Measurements from ENCODE around the gene KRTAP10-7. TPM values are rescaled to one million over a fixed set of nuclear protein-coding genes. Genes with fewer than 3 reads are reported as not detected.

KRTAP10-7 gene
- polyA plus RNA-seq, 3 donors, result not detected

DNA sequence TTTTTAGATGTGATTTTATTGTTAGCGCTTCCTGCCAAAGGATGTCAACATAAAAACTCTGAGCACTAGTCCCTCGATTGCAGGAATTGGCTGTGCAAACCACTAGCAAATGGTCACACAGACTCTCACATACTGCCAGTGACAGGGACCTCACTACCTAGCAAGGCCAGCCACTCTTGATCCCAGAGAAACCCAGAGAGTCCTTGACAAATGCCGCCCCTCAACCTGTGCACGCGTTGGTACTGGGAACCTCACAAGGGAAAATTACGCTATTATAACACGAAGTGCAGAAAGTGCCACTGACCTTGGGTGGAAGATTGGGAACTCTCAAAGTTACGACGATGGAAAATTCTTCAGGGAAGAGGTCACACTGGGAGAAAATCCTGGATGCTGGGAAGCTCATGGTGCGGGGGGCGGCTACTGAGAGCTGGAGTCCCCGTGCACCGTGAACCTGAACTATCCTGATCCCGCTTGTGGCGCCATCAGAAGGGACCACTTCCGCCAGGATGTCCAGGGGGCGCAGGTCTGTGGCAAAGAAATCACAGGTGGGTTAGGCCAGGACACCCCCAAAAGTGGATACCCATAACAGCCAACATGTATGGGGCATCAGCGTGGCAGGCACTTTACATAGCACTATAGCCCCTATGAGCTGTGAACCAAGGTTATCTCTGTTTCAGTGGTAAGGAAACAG lies 32.8 kb upstream of the KRTAP10-7 start:
- Mint-ChIP-seq H3K4me1 (peaks cover 11% of the 10 kb centered on the region), H3K4me3 (no peak overlapping the region), H3K27me3 (ENCODE audit: low read depth in 3 of 3) (peaks cover 4 to 5% (median 5%) of the 10 kb centered on the region in 3 donors), H3K9me3 (peaks cover 4 to 20% (median 13%) of the 10 kb centered on the region in 7 donors), H3K27ac (peak overlapping the region in 2 of 7 donors; percentile 66 to 74), H3K36me3 (no peaks in the 10 kb centered on the region)
- H3K27ac ChIP-seq (ENCODE audit: low read depth in 1 of 2, low read length in 2 of 2), result no peak overlapping the region
- H3K4me3 ChIP-seq (replicated peaks in 1 of 3; ENCODE audit: low read depth in 2 of 3, low read length in 3 of 3), result no peak overlapping the region
- H3K36me3 ChIP-seq (replicated peaks in 1 of 2; ENCODE audit: control insufficient read depth in 1 of 2, insufficient read depth in 2 of 2, low read length in 2 of 2), result no peaks in the 10 kb centered on the region
- H3K4me1 ChIP-seq (ENCODE audit: control insufficient read depth in 1 of 2, insufficient read depth in 2 of 2, low read length in 2 of 2), result peaks cover 0 to 4% of the 10 kb centered on the region in 2 donors
- DNase-seq, result no peak
- intact Hi-C loops (cut with micrococcal nuclease), result no loop called here
- 95% methylated on average over 15 of the region's 18 CpGs for WGBS (ENCODE audit: insufficient coverage)
- no peaks in the 10 kb centered on the region for H4K20me1 ChIP-seq (ENCODE audit: insufficient read depth, low read length)
- no peak overlapping the region for H3K9ac ChIP-seq (ENCODE audit: insufficient read depth, low read length, poor library complexity, severe bottlenecking)
- no peak overlapping the region for H2AFZ ChIP-seq (ENCODE audit: insufficient read depth, low read depth, low read length, poor library complexity, severe bottlenecking)
- TF ChIP-seq, protein P1, sequence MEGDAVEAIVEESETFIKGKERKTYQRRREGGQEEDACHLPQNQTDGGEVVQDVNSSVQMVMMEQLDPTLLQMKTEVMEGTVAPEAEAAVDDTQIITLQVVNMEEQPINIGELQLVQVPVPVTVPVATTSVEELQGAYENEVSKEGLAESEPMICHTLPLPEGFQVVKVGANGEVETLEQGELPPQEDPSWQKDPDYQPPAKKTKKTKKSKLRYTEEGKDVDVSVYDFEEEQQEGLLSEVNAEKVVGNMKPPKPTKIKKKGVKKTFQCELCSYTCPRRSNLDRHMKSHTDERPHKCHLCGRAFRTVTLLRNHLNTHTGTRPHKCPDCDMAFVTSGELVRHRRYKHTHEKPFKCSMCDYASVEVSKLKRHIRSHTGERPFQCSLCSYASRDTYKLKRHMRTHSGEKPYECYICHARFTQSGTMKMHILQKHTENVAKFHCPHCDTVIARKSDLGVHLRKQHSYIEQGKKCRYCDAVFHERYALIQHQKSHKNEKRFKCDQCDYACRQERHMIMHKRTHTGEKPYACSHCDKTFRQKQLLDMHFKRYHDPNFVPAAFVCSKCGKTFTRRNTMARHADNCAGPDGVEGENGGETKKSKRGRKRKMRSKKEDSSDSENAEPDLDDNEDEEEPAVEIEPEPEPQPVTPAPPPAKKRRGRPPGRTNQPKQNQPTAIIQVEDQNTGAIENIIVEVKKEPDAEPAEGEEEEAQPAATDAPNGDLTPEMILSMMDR (IDR thresholded peaks at IDR 0.05), result no peak
- peaks cover 1 to 15% of the 10 kb centered on the region in 2 donors for H3K9me3 ChIP-seq (replicated peaks in 1 of 2; ENCODE audit: control insufficient read depth in 1 of 2, insufficient read depth in 1 of 2, low read length in 2 of 2)
- no peak overlapping the region for H3K4me2 ChIP-seq (replicated peaks; ENCODE audit: extremely low read depth, low read length, poor library complexity, severe bottlenecking)
- no peaks in the 10 kb centered on the region for H3K79me2 ChIP-seq (ENCODE audit: insufficient read depth, low read length)
- H3K27me3 ChIP-seq (ENCODE audit: control insufficient read depth in 2 of 2, insufficient read depth in 2 of 2, low read length in 2 of 2), result no peaks in the 10 kb centered on the region

DNA sequence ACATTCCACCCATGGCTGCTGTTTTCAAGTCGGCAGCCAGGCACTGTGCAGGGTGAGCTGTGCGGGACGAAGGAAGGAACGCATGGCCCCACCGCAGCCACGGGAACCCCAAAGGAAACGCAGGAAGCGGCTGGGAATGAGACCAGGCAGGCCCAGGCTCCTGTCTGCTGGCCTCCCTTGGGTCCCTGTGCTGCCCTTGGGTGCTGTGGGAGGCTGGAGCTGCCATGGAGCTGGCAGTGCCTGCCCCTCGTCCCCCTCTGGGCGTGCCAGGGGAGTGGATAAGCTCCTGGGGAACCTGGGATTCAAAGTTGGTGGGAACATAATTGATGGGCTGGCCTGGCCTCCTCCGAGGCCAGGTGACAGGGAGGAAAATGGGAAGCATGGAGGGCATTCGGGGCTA lies 32.1 kb upstream of the KRTAP10-7 start:
- Histone ChIP-seq H2AFZ (ENCODE audit: insufficient read depth, low read depth, low read length, poor library complexity, severe bottlenecking) (no peak overlapping the region), H3K4me2 (replicated peaks; ENCODE audit: extremely low read depth, low read length, poor library complexity, severe bottlenecking) (no peak overlapping the region), H3K27ac (ENCODE audit: low read depth in 1 of 2, low read length in 2 of 2) (no peak overlapping the region), H3K4me1 (ENCODE audit: control insufficient read depth in 1 of 2, insufficient read depth in 2 of 2, low read length in 2 of 2) (peaks cover 0 to 4% of the 10 kb centered on the region in 2 donors), H3K9me3 (replicated peaks in 1 of 2; ENCODE audit: control insufficient read depth in 1 of 2, insufficient read depth in 1 of 2, low read length in 2 of 2) (peaks cover 0 to 15% of the 10 kb centered on the region in 2 donors), H3K79me2 (ENCODE audit: insufficient read depth, low read length) (no peaks in the 10 kb centered on the region), H3K9ac (ENCODE audit: insufficient read depth, low read length, poor library complexity, severe bottlenecking) (no peak overlapping the region), H3K36me3 (replicated peaks in 1 of 2; ENCODE audit: control insufficient read depth in 1 of 2, insufficient read depth in 2 of 2, low read length in 2 of 2) (no peaks in the 10 kb centered on the region), H4K20me1 (ENCODE audit: insufficient read depth, low read length) (no peaks in the 10 kb centered on the region), H3K4me3 (replicated peaks in 1 of 3; ENCODE audit: low read depth in 2 of 3, low read length in 3 of 3) (no peak overlapping the region), H3K27me3 (ENCODE audit: control insufficient read depth in 2 of 2, insufficient read depth in 2 of 2, low read length in 2 of 2) (no peaks in the 10 kb centered on the region)
- no peak overlapping the region for H3K4me3 Mint-ChIP-seq
- H3K27ac Mint-ChIP-seq, result peak overlapping the region in 2 of 7 donors; percentile 41 to 45
- peaks cover 5 to 6% (median 5%) of the 10 kb centered on the region in 3 donors for H3K27me3 Mint-ChIP-seq (ENCODE audit: low read depth in 3 of 3)
- no peak for DNase-seq
- TF ChIP-seq, protein P1 (IDR thresholded peaks at IDR 0.05), result no peak
- 83% methylated on average over 12 of the region's 12 CpGs for WGBS (ENCODE audit: insufficient coverage)
- peaks cover 3 to 20% (median 12%) of the 10 kb centered on the region in 7 donors for H3K9me3 Mint-ChIP-seq
- H3K36me3 Mint-ChIP-seq, result no peaks in the 10 kb centered on the region
- intact Hi-C loops (cut with micrococcal nuclease), result no loop called here
- H3K4me1 Mint-ChIP-seq, result peaks cover 11% of the 10 kb centered on the region
